Ovary (tissue), 9 donors: ENCODE data around the gene FZD2. TPM values are rescaled to one million over a fixed set of nuclear protein-coding genes. Genes with fewer than 3 reads are reported as not detected.

Source experiments
- DNase-seq, 5 donors: peaks; one replicate each; pipeline ENCODE4 v3.0.0-alpha.2; 2019 to 2020
- H3K27ac ChIP-seq, 2 donors: fragments of 200-600 bp; one replicate each; pipeline versions ENCODE4 v1.5.1 to v1.8.0; 2019 to 2022
- H3K27me3 ChIP-seq: fragments of 200-600 bp; one replicate; pipeline ENCODE4 v1.8.0; 2022
- H3K36me3 ChIP-seq: fragments of 200-600 bp; sonication (generic); one replicate; pipeline ENCODE4 v1.5.1; 2019
- H3K4me1 ChIP-seq: one replicate; pipeline ENCODE4 v1.8.1; 2013; ENCODE audit warnings: mild to moderate bottlenecking, moderate library complexity; ENCODE audit not compliant: insufficient read depth
- H3K4me3 ChIP-seq: fragments of 200-600 bp; sonication (generic); one replicate; pipeline ENCODE4 v1.5.1; 2017
- H3K9me3 ChIP-seq, 2 donors: fragments of 200-600 bp in 1 of 2; sonication (generic) in 1 of 2; one replicate each; pipeline versions ENCODE4 v1.5.1 to v1.8.1; 2013 to 2019; ENCODE audit warnings: mild to moderate bottlenecking in 1 of 2, moderate library complexity in 1 of 2
- CTCF ChIP-seq, 3 donors: fragments of 450-650 bp in 2 of 3; fragments of 200-600 bp in 1 of 3; IDR thresholded peaks; one replicate each; pipeline versions ENCODE4 v1.5.1 to v1.8.0; 2016 to 2022; ENCODE audit warnings: antibody characterized with exemption in 3 of 3, mild to moderate bottlenecking in 1 of 3
- EP300 ChIP-seq: sonication (generic); formaldehyde crosslinking; IDR thresholded peaks from one replicate; pipeline ENCODE4 v1.6.1; 2017; ENCODE audit warnings: antibody characterized with exemption
- POLR2A ChIP-seq: fragments of 450-650 bp; IDR thresholded peaks from one replicate; pipeline ENCODE4 v1.6.1; 2017; ENCODE audit warnings: antibody characterized with exemption, mild to moderate bottlenecking, moderate library complexity
- WGBS, 3 donors: extraction: QIAGEN DNeasy Blood & Tissue Kit in 1 of 3; methylation state at CpG; one replicate each; pipeline versions ENCODE4 v1.1.5 to v1.1.7; 2013 to 2017; 5-methylcytosine and 5-hydroxymethylcytosine counted together
- intact Hi-C, 4 donors: fragments of 100-400 bp; cut with DNase I; formaldehyde crosslinking; loops; one replicate each; pipeline versions ENCODE4 v1.11.0 to v1.15.1; 2022 to 2023
- polyA plus RNA-seq, 2 donors: library from polyadenylated mRNA; stranded (reverse); fragments of 200-250 nt in 1 of 2; fragments of 350-450 nt in 1 of 2; fragmentation: Illumina TruSeq in 1 of 2; extraction: RNeasy Lipid Tissue Mini Kit (QIAGEN cat#74804) in 1 of 2; gene quantifications; one replicate each; pipeline ENCODE4 v1.2.3, GENCODE V29; 2013 to 2014
- total RNA-seq, 7 donors: library from RNA; depleted of rRNA in 2 of 7; stranded (reverse); fragments of >200 nt in 2 of 7; fragmentation: NEBNext Ultra II Directional in 3 of 7; extraction: Animal tissue kit (Norgen Biotek cat#: 25700) in 3 of 7; gene quantifications; one replicate each; pipeline versions ENCODE4 v1.1.0 to v1.2.4, GENCODE V29; 2016 to 2023
- donor health status: DM: no; HTN: no; CAD: no; lungs with moderate emphysema.
- donor health status: DM: no; HTN: no; CAD: no.
- donor health status: Bipolar disorder and iron deficiency.
- donor health status: DM: yes; HTN: yes; CAD: no.
- donor health status: DM: no; HTN: no; CAD: no.
- donor health status: DM: yes; HTN: yes; CAD: no.

FZD2 gene
- total and polyA plus RNA-seq, 9 donors: 0.08 to 12.5 (median 8.7) TPM

GRCh38 chr17:44604768-44605485 lies 47.6 kb downstream of the FZD2 start:
- Histone ChIP-seq H3K27ac (no peak overlapping the region), H3K9me3 (no peaks in the 10 kb centered on the region), H3K4me3 (no peak overlapping the region), H3K27me3 (no peaks in the 10 kb centered on the region), H3K36me3 (no peaks in the 10 kb centered on the region), H3K4me1 (peaks cover 4% of the 10 kb centered on the region)
- WGBS, 3 donors: 82 to 92% (median 85%) methylated on average over 10 of the region's 10 CpGs
- no peak for DNase-seq
- TF ChIP-seq EP300 (no peak), CTCF (IDR thresholded peaks at IDR 0.05) (no peak), POLR2A (no peak)
- intact Hi-C loops: no loop called here

GRCh38 chr17:44606658-44607057 lies 49.4 kb downstream of the FZD2 start:
- no peaks in the 10 kb centered on the region for H3K9me3 ChIP-seq
- no peaks in the 10 kb centered on the region for H3K36me3 ChIP-seq
- no peaks in the 10 kb centered on the region for H3K27me3 ChIP-seq
- H3K4me1 ChIP-seq: no peaks in the 10 kb centered on the region
- TF ChIP-seq CTCF (IDR thresholded peaks at IDR 0.05) (no peak), EP300 (no peak), POLR2A (no peak)
- no peak overlapping the region for H3K27ac ChIP-seq
- H3K4me3 ChIP-seq: no peak overlapping the region
- DNase-seq: no peak
- intact Hi-C loops: no loop called here
- WGBS, 3 donors: 96 to 99% (median 97%) methylated on average over 11 of the region's 11 CpGs

GRCh38 chr17:44607836-44608690 lies 50.8 kb downstream of the FZD2 start:
- TF ChIP-seq POLR2A: no peak
- TF ChIP-seq EP300: no peak
- TF ChIP-seq CTCF (IDR thresholded peaks at IDR 0.05): no peak
- intact Hi-C loops: no loop called here
- H3K27ac ChIP-seq: no peak overlapping the region
- 28 to 33% (median 33%) methylated on average over 10 of the region's 10 CpGs for WGBS, 3 donors
- H3K4me3 ChIP-seq: no peak overlapping the region
- H3K27me3 ChIP-seq: no peaks in the 10 kb centered on the region
- H3K4me1 ChIP-seq: no peaks in the 10 kb centered on the region
- H3K36me3 ChIP-seq: no peaks in the 10 kb centered on the region
- H3K9me3 ChIP-seq: no peaks in the 10 kb centered on the region
- DNase-seq: no peak

GRCh38 chr17:44608727-44609435 lies 51.6 kb downstream of the FZD2 start:
- no peak for TF ChIP-seq POLR2A
- no peak for TF ChIP-seq CTCF (IDR thresholded peaks at IDR 0.05)
- no peak for TF ChIP-seq EP300
- Histone ChIP-seq H3K27me3 (no peaks in the 10 kb centered on the region), H3K27ac (no peak overlapping the region), H3K4me3 (no peak overlapping the region), H3K9me3 (no peaks in the 10 kb centered on the region), H3K36me3 (no peaks in the 10 kb centered on the region), H3K4me1 (no peaks in the 10 kb centered on the region)
- intact Hi-C loops: no loop called here
- 91 to 98% (median 93%) methylated on average over 6 of the region's 6 CpGs for WGBS, 3 donors
- no peak for DNase-seq
